NOMO-1 treated with dmso at 0.1 percent for 144 hours (cell line): ENCODE measurements around the gene KDM4C.
"Not testable (repeated sequence)": the region's sequence is repeated elsewhere in the genome, so short reads cannot be mapped to it uniquely, and the experiment has no call there.

Experiments used
- DNase-seq: peaks from one replicate; lab custom pipeline; 2025; ENCODE audit not compliant: unreplicated experiment; lab: John Stamatoyannopoulos, UW

KDM4C gene

DNA sequence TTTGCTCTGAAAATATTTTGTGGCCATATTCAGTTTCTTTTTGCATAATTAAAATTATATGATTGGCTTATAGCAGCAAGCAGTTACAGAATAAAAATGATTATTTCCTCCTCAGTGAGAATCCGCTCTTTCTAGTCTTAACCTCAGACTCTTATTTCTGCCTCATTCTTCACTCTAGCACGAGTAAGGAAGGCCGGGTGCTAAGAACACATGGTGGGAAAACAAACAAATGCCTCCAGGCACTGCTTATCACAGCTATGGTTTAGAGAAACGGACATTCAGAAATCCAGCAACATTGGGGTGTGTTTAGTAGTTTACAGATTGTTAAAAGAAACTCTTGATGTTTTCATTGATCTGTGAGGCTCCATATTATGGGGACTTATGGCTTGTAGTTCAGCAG lies 168.7 kb downstream of the KDM4C start:
- DNase-seq = no peak

DNA sequence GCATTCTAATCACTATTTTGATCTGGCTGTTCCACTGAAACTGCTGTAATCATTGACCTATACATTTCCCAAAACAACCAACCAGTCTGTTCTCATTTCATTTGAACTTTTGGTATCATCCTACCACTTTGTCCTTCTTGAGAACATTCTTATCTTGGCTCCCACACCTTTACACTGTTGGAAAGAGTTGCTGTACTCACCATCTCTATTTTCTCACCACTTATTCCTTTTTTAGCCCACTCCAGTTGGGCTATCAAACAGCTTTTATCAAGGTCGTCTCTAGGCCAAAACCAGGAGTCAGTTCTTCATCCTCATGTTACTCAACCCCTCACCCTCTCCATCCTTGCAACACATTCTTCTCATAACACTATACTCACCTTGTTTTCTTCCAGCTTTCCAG lies 170.1 kb downstream of the KDM4C start:
- no peak for DNase-seq

DNA sequence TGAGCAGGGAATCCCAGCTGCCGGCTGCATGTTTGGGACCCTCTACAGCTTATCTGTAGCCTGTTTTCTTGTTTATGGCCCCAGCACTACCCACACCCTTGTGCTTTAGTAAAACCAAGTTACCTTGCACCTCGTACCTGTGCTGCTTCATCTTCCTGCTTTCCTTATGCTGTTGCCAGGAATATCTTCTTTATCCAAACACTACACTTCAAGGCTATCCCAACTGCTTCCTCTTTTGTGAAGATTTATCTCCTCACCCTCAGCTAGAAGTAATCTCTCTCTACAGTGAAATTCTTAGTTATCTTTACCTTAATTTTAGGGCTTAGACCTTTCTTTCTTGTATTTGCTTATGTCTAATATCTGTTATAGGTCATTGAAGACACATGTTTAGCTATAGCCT lies 171.1 kb downstream of the KDM4C start:
- DNase-seq = no peak

DNA sequence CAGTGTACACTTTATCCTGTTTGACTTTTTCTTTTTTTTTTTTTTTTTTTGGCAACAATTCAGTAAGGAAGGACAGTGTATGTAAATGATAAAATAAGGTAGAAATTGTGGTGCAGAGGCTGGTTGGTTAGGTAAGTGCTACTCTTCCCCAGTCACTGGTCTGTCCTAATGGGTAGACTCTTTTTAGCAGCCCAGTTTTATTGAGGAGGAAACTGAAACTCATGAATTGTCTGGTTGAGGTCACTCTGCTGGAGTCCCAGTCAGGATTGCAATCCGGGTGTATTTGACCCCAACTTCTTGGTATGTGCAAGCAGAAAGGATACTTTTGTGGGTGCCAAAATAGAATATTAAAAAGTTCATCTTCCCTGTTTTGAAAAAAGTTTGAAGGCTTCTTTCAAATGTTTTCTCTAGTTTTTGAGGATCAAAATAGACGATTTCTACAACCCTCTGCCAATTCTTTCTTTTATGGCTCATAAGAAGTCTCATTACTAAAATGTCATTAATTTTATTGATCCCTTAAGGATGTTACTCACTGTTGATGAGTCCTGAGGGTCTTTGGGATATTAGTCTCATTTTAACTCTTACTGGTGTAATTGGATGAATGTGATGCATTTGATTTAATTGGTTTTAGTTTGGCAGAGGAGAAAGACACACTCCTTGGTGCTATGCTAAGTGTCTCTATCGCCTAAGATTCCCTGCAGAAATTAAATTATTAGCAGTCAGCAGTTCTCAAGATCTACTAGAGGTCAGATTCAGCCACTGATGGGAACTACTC lies 171.9 kb downstream of the KDM4C start:
- DNase-seq = no peak

DNA sequence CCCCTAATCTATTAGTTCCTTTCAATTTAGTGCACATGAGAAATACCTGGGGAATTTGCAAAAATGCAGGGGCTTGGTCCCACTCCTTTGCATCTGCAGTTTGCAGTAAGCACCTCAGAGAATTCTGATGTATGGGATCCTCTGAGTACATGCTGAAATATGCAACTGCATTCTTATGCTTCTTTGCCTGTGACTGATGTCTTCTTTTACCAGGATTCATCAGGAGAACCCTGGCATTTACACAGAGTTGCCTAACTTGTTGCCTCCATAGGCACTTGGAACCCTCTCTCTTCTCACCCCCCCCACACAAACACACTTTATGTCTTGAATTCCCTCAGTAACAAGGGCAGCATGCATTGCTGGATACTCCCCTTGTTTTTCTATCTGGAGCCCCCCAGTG lies 173.1 kb downstream of the KDM4C start:
- DNase-seq = no peak

DNA sequence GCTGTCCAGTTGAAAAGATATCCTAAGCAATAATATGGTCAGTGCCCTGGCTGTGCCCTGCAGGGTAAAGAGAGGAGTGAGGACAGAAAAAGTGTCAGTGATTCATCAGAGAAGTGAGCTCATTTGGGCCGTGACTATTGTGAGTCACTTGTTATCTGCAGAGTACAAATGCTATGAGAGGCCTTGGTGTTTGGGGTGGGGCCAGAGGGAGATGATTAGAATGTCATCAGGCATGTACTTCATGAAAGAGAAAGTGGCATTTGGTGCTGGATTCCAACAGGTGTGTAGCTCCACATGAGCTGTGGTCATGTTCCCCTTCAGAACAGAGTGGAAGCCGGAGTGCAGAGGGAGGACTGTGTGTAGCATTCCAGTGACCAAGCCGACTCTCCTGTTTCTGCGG lies 174.1 kb downstream of the KDM4C start:
- DNase-seq = no peak

DNA sequence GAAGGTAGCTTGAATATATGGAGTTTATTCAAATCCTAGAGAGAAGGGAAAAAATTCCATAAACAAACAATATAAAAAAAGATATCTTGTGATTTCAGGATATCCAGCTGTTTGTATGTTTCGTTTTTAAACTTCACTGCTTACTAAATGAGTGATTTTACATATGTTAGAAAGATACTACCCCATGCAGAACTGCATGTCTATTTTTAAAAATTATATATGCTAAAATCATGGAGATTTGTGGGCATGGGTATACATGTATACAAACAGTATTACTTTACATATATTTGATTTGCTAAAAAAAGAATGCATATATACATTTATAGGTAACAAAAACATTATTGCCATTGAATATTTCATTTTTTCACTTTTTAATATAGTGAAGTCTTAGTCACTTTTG lies 178.3 kb downstream of the KDM4C start:
- no peak for DNase-seq

DNA sequence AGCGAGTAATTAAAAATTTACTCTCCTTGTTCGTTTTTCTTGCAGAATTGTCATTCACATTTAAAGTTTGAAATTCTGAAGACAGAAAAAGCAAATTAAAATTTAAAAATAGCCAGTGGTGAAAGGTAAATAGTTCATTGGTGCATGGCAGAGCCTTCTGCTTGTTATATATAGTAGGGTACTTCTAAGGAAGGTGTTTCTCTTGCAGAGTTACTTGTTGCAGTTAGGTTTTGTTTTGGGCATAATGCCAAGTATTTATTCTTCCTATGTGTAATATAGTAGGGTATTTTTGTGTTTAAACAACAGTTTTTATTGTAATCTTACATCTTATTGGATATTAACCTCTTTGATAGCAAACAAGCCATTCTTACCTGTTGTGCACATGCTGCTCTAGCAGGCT lies 179.4 kb downstream of the KDM4C start:
- DNase-seq = no peak

DNA sequence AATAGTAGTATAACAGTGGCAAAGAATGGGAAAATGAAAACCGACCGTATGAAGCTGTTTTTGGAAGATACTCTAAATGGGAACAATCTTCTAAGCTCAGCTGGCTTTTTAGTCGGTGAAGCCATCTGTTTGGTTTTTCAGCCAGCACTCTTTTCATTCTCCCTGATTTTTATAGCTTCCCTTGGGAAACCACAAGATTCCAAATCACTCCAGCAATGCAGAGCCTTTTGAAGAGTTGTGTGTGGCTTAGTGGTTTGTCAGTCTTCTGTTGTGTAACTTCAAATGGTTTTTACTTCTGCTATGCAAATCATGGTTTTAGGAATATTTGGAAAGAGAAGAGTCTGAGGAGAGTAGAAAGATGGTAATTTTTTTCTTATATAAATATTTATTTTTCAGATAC lies 180.7 kb downstream of the KDM4C start:
- DNase-seq = no peak

DNA sequence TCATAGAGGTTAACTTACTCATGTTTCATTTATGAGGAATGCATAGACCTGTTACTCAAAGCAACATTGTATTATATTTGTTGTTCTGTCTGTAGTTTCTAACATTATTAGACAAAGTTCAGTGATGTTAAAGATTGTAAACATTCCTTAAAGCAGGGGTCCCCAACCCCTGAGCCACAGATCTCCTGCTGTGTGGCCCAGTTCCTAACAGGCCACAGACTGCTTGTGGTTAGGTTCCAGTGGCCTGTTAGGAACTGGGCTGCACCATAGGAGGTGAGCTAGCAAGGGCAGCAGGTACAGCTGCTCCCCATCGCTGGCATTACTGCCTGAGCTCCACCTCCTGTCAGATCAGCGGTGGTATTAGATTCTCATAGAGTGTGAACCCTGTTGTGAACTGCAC lies 181.1 kb downstream of the KDM4C start:
- no peak for DNase-seq

DNA sequence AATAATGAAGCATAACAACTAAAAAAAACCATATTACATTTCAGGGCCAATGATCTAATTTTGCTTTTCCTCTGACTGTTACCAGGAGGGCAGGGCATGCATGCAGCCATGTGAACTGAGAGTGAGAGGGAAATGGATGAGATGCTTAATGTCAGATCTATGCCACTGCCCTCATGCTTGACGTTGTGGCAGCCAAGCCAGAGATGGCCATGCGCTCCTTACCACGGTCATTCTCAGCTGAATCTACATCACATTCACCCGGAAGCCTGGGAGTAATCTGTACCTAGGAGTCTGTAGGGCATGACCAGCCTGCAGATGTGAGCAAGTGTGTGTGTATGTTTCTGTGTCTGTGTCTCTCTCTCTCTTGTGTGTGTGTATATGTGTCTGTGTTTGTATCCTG lies 183.7 kb downstream of the KDM4C start:
- DNase-seq = no peak

DNA sequence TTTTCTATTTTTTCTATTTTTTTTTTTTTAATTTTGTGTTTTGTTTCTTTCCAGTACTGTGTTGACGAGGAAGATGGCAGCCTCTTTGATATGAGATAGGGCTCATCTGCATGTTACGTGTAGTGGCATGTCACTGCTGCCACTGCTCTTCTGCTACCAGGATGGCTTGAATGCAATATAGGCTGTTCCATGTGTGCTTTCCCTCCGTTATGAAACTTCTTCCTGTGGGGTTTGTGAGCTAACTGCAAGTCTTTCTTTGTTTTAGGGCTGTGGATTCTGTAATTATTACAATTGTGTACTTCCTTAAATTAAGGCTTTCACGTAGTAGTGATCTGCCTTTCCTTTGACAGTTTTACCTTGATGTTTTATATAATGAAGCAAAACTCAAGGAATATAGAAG lies 184.6 kb downstream of the KDM4C start:
- DNase-seq = no peak

DNA sequence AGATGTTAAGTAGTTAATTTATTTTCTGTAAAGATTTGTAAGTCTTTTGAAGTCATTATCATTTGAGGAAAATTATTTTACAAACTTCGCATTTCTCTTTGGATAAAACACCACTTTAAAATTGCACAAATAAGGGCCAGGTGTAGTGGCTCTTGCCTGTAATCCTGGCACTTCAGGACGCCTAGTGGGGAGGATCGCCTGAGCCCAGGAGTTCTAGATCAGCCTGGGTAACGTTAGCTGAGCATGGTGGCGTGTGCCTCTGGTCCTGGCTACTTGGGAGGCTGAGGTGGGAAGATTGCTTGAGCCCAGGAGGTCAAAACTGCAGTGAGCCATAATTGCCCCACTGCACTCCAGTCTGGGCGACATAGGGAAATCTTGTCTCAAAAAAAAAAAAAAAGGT lies 185.5 kb downstream of the KDM4C start:
- DNase-seq = no peak

DNA sequence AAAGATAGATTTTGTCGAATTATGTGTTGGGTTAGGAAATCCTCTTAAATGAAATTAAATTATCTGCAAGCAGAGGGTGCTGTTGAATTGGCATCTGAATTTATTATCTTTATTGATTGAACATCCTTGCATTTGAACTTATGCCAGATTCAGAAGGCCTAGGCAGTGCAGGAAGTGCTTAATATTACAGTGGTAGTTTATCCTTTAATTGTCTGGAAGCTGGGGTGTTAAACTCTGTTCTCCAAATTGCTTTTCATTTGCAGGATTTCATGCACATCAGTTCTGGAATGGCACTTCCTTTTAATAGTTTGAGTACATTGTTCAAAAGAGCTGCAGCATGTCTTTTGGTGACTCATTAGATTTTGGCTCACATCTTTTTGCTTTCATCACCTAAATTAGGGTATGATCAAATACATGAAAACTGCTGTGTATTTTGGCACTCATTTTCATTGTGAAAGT lies 186.3 kb downstream of the KDM4C start:
- no peak for DNase-seq

DNA sequence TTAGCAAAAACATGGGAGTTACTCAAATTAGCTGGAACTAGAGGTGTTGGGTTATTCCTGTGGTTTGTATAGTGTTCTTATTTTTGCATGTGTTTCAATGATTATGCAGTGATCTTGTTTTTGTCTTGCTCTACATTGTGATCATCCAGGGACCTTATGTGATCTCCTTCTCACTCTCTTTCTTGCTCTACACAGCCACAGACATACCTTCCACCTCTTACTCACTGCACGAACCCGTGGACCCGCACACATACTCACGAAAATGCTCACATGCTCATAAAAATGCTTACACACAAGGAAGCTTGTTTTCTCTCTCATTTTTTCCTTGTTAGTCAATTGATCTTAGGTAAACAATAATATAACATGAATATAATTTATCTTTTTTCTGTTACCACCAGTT lies 187.1 kb downstream of the KDM4C start:
- no peak for DNase-seq

DNA sequence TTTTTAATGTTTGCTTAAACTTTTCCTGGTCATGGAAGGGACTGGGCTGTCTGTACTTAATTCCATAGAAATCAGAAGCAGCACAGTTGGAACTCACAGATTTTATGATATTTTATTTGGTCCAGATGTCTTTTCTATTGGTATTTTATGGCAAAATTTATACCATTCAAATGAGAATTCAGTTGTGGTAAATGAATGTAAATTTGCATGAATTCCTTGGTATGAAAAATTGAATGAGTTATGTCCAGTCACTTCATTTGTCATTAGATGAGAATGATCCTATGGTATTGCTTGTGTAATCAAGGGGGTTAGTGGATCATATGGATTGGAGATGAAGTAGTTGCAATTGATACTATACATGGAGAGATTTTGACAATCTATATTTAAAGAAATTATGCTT lies 188.0 kb downstream of the KDM4C start:
- DNase-seq = no peak

DNA sequence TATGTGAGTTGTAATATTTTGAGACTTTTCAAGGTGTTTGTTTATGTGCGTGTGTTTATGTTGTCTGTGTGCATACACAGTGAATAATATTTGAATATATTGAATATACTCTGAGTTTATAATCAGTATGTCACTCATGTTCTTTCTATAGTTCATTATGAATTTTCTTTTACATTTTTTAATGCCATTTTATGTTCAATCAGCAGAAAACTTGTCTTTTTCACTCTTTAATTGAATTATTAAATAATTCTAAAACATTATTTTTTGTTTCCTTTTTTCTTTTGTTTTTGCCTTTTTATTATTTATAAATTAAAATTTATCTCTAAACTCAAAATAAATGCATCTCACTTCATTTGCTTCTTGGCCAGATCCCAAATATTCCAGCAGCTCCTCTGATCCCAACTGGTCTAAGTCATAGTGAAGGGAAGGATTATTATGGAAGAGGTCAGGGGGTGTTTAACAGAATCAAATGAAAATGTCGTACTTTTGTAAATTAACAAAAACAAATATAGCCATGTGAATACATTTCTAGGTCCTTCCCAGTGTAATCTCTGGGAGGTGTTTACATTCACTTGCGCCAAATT lies 188.9 kb downstream of the KDM4C start:
- no peak for DNase-seq

DNA sequence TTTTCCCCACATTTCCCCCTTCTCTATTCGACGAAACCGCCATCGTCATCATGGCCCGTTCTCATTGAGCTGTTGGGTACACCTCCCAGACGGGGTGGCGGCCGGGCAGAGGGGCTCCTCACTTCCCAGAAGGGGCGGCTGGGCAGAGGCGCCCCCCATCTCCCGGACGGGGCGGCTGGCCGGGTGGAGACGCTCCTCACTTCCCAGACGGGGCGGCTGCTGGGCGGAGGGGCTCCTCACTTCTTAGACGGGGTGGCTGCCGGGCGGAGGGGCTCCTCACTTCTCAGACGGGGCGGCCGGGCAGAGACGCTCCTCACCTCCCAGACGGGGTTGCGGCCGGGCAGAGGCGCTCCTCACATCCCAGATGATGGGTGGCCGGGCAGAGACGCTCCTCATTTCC lies 191.1 kb downstream of the KDM4C start:
- not testable (repeated sequence) for DNase-seq

DNA sequence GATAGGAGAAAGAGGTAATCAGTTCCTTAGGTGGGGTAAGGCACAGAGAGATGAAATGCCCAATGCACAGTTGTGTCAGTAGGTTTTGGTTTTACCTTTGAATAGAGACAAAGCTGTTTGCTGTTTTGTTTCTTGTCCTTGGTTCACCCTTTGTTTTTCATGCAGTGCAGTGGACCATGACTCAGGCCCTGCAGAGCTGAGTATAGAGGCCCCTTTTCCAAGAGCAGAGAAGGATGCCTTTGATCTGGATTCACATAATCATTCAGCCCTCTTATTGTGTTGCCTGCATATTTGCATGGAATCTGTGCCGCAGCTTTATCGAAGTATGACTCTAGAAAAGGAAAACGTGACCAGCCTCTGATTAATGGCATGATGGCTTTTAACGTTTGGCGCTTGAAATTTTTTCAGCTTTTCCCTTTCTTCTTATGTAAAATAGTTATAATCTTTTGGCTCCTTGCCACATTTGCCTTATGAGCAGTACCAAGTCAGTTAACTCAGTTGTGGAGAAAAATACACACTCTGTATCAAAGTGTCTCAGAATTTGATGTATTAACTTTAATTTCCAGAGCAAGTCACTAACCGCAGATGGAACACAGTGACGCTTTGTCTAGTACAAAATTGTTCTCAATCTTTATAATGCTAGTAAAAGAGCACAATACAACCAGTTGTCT lies 197.6 kb downstream of the KDM4C start:
- DNase-seq = no peak

DNA sequence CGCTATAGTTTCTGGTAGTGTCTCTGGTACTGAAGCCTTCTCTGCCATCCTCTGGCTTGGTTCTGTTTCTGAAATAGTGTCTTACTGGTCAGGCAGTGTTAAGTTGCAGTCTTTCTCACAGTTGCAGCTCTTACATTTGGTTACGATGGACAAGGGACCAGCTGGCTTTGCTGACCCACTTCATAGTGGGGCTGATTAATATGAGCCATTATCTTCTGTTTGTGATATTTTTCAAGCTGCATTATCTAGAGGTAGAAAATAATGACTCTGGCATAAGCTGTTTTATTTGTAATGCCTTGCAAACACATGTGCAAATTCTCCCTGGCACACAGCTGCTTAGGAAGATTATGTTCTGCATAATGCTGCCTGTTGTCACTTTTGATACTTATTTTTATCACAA lies 199.1 kb downstream of the KDM4C start:
- no peak for DNase-seq

DNA sequence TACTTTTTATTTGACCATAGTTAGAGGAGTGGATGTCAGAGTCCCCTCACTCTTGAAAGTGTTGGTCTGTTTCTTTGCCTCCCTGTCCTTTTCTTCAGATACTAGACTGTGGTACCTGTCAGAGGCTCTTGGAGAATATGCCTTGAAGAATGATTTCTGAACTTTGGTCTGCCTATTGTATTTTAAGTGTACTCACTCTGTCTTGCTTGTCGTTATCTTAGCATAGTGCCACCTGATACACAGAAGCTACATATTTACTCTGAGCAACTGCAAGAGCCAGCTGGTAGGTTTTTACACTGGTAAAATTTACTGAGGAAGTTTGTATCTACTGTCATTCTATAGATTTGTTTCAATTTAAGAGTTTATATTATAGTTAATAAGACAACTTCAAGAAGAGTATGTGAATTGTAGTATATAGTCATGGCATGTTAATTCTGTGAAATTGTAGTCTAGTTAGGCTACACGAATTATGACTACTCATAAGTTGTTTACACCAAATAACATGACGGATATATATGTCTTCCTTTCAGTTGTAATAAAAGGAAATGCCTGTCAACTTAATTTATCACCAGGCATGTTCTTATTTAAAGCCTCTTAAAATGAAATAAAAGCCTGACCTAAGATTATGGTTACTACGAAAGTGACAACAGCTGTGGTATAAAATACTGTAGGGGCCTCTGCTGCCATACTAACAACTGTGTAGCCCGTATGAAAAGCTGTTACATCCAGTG lies 201.7 kb downstream of the KDM4C start:
- no peak for DNase-seq

DNA sequence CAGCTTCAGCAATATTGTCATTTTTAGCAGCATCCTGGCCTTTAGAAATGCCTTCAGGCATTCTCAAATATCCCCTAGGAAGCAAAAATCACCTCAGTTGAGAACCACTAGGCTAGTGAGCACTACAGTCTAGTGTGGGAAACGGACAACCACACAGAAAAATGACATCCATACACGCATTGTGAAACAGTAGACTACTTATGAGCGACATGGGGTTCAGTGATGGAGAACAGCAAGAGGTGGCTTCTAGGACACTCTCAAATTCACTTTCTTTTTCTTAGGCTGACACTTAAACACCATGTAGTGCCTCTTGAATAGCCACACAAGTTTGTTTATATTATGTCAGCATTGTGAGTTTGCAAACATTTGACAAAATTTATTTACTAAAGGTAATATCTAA lies 203.0 kb downstream of the KDM4C start:
- no peak for DNase-seq
